ENCODE data around the gene BLM. TPM values are rescaled to one million over a fixed set of nuclear protein-coding genes. Genes with fewer than 3 reads are reported as not detected.
A peak's percentile ranks its signal among the peaks of the same experiment; 100 is the strongest.
"Not testable (repeated sequence)": the region's sequence is repeated elsewhere in the genome, so short reads cannot be mapped to it uniquely, and the experiment has no call there.

BLM gene
- total RNA-seq, 1 donor from 2014 or later: 0.68 TPM

GRCh38 chr15:90840157-90840855, 123.2 kb downstream of the BLM start:
- no peak for ATAC-seq
- DNase-seq (ENCODE audit: low spot score): no peak

GRCh38 chr15:90840954-90841353, 123.8 kb downstream of the BLM start:
- ATAC-seq: no peak
- DNase-seq (ENCODE audit: low spot score): no peak

GRCh38 chr15:90844696-90845095, 127.5 kb downstream of the BLM start:
- ATAC-seq (no peak), DNase-seq (ENCODE audit: low spot score) (no peak)

GRCh38 chr15:90845201-90845949, 128.2 kb downstream of the BLM start:
- peak; percentile 19 for ATAC-seq
- DNase-seq (ENCODE audit: low spot score): no peak

- ATAC-seq; DNase-seq (ENCODE audit: low spot score): not testable (repeated sequence)
Measured at GRCh38 chr15:90849424-90849823, 132.3 kb downstream of the BLM start.

- DNase-seq (ENCODE audit: low spot score) (no peak), ATAC-seq (no peak)
Measured at GRCh38 chr15:90851114-90851513, 134.0 kb downstream of the BLM start.

- DNase-seq (ENCODE audit: low spot score): no peak
- ATAC-seq: no peak
Measured at GRCh38 chr15:90851940-90852339, 134.8 kb downstream of the BLM start.

- DNase-seq (ENCODE audit: low spot score) (no peak), ATAC-seq (no peak)
Measured at GRCh38 chr15:90855139-90855538, 138.0 kb downstream of the BLM start.

GRCh38 chr15:90857337-90857736, 140.2 kb downstream of the BLM start:
- ATAC-seq (no peak), DNase-seq (ENCODE audit: low spot score) (no peak)

- ATAC-seq: peak; percentile 1
Measured at GRCh38 chr15:90857883-90858443, 140.8 kb downstream of the BLM start.

GRCh38 chr15:90859234-90860131, 142.3 kb downstream of the BLM start:
- ATAC-seq (peak; percentile 53), DNase-seq (ENCODE audit: low spot score) (peak; percentile 85)

More at GRCh38 chr15:90857883-90858443, 140.8 kb downstream of the BLM start:
- no peak for DNase-seq (ENCODE audit: low spot score)

- ATAC-seq (peak; percentile 47), DNase-seq (ENCODE audit: low spot score) (peak; percentile 85)
Measured at GRCh38 chr15:90860450-90860849, 143.3 kb downstream of the BLM start.

- DNase-seq (ENCODE audit: low spot score) (peak; percentile 85), ATAC-seq (peak; percentile 29)
Measured at GRCh38 chr15:90860942-90861675, 144.0 kb downstream of the BLM start.

- DNase-seq (ENCODE audit: low spot score): no peak
- no peak for ATAC-seq
Measured at GRCh38 chr15:90862487-90862886, 145.3 kb downstream of the BLM start.

GRCh38 chr15:90862964-90863778, 146.0 kb downstream of the BLM start:
- ATAC-seq: peak; percentile 64
- peak; percentile 97 for DNase-seq (ENCODE audit: low spot score)

GRCh38 chr15:90863987-90864386, 146.8 kb downstream of the BLM start:
- DNase-seq (ENCODE audit: low spot score) (no peak), ATAC-seq (no peak)

- DNase-seq (ENCODE audit: low spot score) (no peak), ATAC-seq (no peak)
Measured at GRCh38 chr15:90864507-90864906, 147.4 kb downstream of the BLM start.

- DNase-seq (ENCODE audit: low spot score): no peak
- no peak for ATAC-seq
Measured at GRCh38 chr15:90865702-90866101, 148.6 kb downstream of the BLM start.

All from left lobe of liver (tissue), 2 donors.